ENCODE results near the gene ARL17A. TPM values are rescaled to one million over a fixed set of nuclear protein-coding genes. Genes with fewer than 3 reads are reported as not detected.
"Not testable (repeated sequence)": the region's sequence is repeated elsewhere in the genome, so short reads cannot be mapped to it uniquely, and the experiment has no call there.

Gene ARL17A
- total RNA-seq, 2 donors from 2014 or later = 7.5 to 13.3 TPM

DNA sequence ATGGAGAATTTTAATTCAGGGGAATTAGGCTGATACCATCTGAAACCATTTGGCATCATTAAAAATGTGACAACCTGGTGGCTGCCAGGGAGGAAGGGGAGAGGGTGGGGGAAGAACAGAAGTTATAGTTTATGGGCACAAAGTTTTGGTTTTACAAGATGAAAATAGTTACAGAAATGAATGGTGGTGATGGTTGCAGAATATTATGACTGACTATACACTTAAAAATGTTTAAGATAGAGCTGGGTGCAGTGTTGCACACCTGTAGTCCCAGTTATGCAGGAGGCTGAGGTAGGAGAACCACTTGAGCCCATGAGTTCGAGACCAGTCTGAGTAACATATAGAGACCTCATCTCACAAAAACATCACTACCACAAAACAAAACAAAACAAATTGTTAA, 12.5 kb downstream of the ARL17A start:
- ATAC-seq; DNase-seq; intact Hi-C loops (cut with DNase I): not testable (repeated sequence)

DNA sequence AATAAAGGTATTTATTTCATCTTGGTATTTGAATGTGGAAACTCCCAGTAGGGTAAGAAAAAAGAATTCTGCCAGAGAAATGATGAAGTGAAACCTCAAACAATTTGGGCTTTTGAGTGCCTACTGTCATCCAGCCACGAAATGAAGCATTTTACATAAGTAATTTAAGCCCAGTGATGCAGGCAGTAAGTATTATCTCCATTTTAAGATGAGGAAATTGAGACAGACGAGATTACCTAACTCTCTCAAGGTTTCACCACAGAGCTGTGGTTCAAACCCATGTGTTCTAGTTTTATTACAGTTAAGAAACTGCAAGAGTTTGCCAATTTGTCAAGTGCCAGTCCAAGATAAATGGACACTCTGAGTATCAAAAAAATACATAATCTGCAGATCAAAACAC, 13.2 kb downstream of the ARL17A start:
- DNase-seq; intact Hi-C loops (cut with DNase I): not testable (repeated sequence)
- ATAC-seq = peak; percentile 38 to 73

DNA sequence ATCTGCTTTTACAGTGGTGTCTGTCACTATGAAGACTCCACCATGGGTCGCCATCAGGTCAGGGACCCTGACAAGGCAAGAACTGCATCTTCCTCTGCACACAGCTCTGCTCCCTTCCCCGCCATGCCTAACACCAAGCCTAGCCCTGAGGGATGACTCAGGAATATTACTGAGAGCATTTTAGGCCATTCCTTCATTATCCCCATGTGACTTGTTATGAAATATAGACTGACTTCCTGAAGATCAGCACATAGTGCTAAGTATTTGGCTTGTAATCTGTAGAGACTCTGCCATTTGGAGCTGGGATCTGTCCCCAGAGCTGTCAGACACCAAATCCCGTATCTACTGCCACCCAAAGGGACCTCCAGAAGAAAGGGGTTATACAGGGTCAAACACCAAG, 19.4 kb downstream of the ARL17A start:
- intact Hi-C loops (cut with DNase I); DNase-seq: not testable (repeated sequence)
- peak; percentile 80 to 84 for ATAC-seq

DNA sequence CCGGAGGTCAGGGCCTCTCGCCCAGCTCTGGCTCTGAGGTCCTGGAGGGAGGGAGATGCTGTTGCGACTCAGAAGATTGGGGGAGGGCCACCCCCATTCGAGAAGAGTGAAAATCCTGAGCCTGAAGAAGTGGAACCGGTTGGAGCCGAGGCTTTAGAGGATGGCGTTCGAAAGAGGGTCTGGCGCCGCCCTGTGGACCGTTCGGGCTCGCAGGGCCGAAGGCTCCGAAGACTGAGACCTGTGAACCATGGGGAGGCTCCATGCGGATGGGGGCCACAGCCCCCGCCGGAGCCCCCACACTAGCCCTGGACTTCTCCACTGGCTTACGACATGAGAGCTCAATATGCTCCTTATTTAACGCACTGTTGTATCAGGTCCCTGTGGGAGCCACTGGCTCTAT, 20.3 kb downstream of the ARL17A start:
- intact Hi-C loops (cut with DNase I); DNase-seq; ATAC-seq: not testable (repeated sequence)

DNA sequence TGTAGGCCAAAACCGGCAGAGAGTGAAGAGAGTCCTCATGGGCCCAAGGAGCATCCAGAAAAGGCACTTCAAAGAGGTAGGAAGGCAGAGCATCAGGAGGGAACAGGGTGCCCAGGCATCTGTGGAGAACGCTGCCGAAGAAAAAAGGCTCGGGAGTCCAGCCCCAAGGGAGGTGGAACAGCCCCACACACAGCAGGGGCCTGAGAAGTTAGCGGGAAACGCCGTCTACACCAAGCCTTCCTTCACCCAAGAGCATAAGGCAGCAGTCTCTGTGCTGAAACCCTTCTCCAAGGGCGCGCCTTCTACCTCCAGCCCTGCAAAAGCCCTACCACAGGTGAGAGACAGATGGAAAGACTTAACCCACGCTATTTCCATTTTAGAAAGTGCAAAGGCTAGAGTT, 30.9 kb downstream of the ARL17A start:
- ATAC-seq; intact Hi-C loops (cut with DNase I); DNase-seq: not testable (repeated sequence)

DNA sequence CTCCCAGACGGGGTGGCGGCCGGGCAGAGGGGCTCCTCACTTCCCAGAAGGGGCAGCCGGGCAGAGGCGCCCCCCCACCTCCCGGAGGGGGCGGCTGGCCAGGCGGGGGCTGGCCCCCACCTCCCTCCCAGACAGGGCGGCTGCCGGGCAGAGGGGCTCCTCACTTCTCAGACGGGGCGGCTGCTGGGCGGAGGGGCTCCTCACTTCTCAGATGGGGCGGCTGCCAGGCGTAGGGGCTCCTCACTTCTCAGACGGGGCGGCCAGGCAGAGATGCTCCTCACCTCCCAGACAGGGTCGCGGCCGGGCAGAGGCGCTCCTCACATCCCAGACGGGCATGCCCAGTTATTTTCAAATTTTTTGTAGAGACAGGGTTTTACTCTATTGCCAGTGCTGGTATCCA, 44.8 kb downstream of the ARL17A start:
- intact Hi-C loops (cut with DNase I); ATAC-seq: not testable (repeated sequence)
- peak; percentile 21 for DNase-seq

DNA sequence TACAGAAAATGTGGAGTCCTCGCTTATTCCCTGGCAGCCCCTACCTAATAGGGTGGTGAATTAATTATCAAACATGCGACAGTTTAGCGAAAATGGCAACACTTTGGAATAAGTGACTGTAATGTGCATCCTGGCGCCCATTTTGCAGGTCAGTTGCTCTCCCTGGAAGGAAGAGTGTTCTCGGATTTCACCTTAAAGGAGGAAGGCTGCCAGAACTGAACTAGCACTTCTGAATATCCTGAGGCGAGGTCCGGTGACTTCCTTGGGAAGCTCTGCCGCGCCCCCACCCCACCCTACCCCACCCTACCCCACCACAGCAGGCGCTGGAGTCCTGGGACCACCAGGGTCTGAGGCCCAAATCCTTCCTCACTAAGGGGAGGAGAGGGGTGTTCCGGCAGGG, 67.3 kb downstream of the ARL17A start, which contains the start of gene LRRC37A2:
Gene LRRC37A2, plus strand, starts transcription at position 301 of the 400 bp plus-strand sequence. CDS start 245 bp downstream, outside the sequence.
- DNase-seq; ATAC-seq; intact Hi-C loops (cut with DNase I): not testable (repeated sequence)

DNA sequence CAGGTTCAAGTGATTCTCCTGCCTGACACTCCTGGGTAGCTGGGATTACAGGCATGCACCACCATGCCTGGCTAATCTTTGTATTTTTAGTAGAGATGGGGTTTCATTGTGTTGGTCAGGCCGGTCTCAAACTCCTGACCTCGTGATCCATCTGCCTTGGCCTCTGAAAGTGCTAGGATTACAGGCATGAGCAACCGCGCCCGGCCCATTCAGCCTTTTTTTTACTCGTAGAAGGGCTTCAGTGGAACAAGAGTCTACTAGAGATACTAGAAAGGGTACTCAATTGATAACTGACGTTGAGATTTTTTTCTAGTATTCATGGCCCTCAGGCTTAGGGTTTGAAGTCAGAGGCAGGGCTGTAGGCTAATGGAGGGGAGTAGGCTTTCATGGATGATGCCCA, 73.6 kb downstream of the ARL17A start:
- ATAC-seq; intact Hi-C loops (cut with DNase I); DNase-seq: not testable (repeated sequence)

DNA sequence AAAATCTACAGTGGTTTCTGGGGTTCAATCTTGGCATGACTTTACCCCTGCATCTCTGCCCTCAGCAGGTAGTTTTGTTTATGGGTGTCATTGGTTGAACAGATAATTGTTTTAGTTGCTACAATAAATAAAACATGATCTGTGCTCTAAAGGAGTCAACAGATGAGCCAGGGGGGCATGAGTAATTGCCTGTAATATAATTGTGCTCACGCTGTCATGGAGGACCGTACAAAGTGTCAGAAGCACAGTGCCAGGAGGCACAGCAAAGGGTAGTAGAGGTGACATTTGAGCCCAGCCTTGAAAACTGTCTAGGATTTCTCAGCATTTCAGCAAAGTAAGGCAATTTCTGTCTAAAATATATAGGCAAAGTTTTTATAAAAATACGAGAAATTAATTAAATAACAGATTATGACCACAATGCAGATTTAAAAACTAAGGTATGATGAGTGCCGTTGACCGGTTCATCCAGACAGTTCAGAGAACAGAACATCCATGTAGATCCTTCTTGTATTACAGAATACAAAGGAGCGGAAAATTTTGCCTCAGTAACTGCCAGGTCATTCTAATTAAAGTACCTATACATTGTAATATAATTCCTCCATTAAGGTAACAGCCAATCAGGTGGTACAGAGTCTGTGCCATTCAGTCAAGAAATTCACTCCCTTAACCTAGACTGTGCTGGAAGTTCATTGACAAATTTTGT, 79.9 kb downstream of the ARL17A start:
- DNase-seq; intact Hi-C loops (cut with DNase I); ATAC-seq: not testable (repeated sequence)

DNA sequence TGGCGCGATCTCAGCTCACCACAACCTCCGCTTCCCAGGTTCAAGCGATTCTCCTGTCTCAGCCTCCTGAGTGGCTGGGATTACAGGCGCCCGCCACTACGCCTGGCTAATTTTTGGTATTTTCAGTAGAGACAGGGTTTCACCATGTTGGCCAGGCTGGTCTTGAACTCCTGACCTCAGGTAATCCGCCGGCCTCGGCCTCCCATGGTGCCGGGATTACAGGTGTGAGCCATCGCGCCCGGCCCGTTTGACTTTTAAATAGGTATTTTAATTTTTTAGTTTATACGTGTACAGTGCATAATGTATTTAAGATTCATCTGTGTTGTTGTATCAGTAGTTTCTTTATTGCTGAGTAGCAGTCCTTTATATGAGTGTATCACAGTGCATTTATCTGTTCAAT, 87.5 kb downstream of the ARL17A start:
- ATAC-seq; intact Hi-C loops (cut with DNase I); DNase-seq: not testable (repeated sequence)

DNA sequence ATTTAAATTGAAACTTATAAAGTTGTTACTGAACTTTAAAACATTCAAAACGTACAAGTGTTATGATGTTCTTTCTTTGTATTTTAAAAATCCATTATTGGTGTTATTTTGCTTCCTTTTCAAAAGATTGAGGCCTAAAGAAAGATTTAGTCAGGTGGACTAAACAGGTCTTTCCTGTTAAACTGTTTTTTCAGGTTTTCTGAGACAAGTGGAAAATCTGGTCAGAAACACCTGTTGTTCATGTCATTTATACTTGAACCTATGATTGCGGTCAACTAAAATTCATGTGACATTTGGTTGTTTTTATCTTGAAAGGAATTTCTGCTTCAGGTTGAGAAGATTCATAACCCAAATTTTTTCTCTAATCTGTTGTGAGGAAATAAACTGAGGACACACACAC, 98.2 kb downstream of the ARL17A start:
- ATAC-seq; DNase-seq; intact Hi-C loops (cut with DNase I): not testable (repeated sequence)

DNA sequence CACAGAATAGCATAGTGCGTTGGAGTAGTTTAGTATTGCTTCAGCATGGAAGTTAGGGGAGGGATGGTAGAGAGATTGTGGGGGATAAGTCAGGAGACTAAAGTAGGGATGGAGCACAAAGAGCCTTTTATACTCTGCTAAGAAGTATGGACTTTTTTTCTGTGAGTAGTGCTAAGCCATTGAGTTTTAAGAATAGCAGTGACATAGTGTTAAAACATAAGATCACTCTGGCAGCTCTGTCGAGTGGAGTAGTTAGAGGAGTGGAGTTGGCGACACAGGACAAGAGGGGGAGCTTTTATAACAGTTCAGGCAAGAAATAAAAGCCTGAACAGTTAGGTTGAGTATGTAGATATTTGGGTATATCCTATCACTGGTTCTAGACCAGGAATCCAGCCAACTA, 100.7 kb downstream of the ARL17A start:
- DNase-seq; ATAC-seq; intact Hi-C loops (cut with DNase I): not testable (repeated sequence)

DNA sequence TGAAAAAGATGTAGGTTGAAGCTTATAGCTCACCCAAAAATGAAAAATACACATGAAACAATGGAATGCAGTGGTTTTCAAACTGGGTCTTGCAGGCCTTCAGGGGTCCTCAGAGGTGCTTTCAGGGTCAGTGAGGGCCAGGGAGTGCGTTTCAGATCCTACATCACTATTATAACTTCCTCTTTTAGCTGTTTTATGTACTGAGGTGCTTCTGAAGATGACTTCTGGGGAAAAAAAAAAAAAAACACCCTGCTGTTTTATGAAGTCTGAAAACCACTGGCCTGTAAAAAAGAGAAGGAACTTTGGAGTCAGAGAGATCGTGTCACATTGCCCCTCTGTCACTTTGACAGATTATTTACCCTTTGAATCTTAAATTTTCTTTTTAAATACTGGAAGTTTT, 103.9 kb downstream of the ARL17A start:
- ATAC-seq; intact Hi-C loops (cut with DNase I); DNase-seq: not testable (repeated sequence)

DNA sequence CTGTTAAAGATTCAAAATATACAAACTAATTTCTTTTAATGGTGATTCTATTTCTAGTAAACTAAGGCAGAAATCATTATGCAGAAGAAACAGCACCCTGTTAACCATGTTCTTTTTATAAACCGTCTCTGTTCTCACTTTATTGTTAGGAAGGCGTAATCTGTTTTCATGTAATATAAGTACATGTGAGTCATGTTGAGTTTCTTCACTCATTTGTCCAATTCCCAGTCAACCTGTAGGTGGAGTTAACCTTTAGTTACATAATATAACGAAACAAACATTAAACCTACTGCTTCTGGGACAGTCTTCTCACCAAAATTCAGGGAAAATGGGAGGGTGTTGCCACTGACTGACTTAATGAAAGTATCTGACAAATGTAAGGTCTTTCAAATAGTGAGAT, 105.0 kb downstream of the ARL17A start:
- ATAC-seq; intact Hi-C loops (cut with DNase I); DNase-seq: not testable (repeated sequence)

DNA sequence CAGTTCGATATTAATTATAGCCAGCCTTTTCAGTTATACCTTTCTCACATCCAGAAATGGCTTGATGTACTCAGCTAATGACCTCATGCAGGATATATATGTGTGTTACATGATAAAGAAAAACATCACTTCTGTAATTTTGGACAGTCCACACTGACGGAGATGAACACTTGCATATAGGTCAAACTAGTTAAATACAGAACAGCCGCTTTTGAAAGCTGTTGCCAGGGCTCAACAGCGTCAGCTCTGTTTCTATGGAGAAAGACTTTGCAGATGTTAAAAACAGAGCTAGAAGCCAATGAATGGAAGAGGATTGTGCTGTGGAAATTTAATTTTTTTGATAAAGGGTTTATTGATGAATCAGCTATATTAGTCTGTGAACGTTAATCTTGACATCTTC, 111.9 kb downstream of the ARL17A start:
- intact Hi-C loops (cut with DNase I); DNase-seq; ATAC-seq: not testable (repeated sequence)

Other genes with a start within 250 kb of the ARL17A start
- gene ARL17B, start 217.9 kb downstream of the ARL17A start, total RNA-seq = 10 to 100 TPM in 1 of 2 donors, 1 to 10 TPM in 1; 9.8 to 19.1 TPM
- 1 to 10 TPM; 6.6 to 6.7 TPM for gene LRRC37A2, start 67.2 kb downstream of the ARL17A start, total RNA-seq
- 10 to 100 TPM; 28.8 to 35.8 TPM for gene NSF, start 11.0 kb upstream of the ARL17A start, total RNA-seq
- gene WNT3, start 239.0 kb upstream of the ARL17A start, total RNA-seq = 1 to 10 TPM; 1.1 to 2.1 TPM

Measured in left cardiac atrium (tissue), 4 donors.